Right kidney (tissue), 1 donor: ENCODE results near the gene ACSM6.

Source experiments
- DNase-seq: peaks from one replicate; pipeline ENCODE4 v3.0.0-alpha.2; 2016

ACSM6 gene

GRCh38 chr10:95245425-95246055 is 51.5 kb downstream of the ACSM6 start:
- no peak for DNase-seq

DNA sequence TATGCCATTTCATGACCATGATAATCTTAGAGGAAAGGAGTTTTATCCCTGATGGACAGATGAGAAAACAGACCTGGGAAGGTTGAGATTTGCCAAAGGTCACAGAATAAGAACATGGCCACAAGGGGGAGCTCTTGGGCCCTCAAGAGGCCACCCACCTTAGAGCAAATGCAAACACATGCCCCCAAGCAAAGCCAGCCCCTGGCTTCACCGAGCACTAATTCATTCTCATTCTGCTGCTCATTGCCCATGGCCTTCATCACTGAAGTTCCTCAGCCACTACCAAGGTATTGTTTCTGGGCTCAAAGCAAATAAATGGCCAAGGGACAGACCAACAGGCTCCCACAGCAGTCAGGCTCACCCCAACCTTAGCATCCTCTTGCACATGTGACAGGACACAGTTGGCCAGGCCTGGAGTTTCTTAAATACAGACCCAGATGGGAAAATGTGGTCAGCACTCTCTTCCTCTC is 52.6 kb downstream of the ACSM6 start:
- peak; percentile 55 for DNase-seq

- no peak for DNase-seq
Measured at GRCh38 chr10:95247200-95247880, 53.3 kb downstream of the ACSM6 start.

DNA sequence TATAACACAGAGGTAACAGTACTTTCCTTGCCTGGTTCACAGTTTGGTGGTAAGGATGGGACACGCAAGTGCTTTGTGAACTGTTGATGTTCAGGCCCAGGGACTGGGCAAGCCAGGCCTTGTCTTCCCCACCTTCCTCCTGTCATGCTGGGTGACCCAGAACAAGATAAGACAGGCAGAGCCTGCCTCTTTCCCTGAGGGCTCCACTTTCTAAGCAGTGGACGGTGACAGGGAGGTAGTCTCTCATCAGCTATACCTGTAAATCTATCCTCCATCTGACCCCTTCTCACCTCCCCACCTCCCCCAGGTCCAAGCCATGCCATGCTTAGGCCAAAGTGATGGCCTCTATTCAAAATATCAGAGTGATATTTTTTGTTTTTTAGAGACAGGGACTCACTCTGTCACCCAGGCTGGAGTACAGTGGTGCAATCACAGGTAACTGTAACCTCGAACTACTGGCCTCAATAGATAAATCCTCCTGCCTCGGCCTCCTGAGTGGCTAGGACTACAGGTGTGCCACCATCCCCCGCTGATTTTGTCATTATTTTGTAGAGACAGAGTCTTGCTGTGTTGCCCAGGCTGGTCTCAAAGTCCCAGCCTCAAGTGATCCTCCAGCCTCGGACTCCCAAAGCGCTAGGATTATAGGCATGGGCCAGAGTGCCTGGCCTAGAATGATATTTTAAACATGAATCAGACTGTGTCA is 54.0 kb downstream of the ACSM6 start:
- no peak for DNase-seq

DNA sequence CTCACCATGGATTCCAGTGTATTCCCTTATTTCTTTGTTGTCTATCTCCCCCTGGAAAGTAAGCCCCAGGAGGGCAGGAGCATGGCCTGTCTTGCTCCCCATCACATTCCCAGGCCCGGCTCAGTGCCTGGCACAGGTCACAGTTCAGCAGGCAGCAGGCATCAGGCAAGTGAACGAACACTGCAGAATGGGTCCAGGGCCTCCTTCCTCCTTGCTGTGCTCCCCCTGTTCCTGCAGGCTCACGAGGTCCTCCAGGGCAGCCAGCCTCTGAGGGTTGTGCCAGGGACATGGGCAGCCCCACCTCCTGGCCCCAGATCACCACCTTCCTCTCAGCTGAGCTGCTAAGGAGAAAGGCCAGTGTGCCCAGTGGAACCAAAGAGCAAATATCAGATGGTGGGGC is 55.0 kb downstream of the ACSM6 start:
- DNase-seq, result no peak

DNA sequence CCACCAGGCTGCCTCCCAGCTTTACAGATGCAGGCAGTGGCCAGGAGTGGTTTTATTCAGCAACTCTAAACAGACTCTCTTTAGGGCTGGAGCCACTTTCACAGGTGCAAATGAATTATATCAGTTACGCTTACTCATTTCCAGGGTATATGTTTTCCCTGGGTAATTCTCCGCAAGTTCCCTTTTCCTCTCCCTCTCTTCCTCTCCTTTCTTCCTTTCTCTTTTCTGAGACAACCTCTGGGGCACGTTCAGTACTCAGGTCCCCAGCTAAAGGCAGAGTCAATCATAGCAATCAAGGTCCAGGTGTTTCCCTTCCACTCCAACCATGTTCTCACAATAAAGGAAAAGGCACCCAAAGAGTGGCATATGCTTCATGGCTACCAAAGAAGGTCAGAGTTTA is 55.4 kb downstream of the ACSM6 start:
- DNase-seq, result no peak

- no peak for DNase-seq
Measured at GRCh38 chr10:95250856-95251255, 56.8 kb downstream of the ACSM6 start.

DNA sequence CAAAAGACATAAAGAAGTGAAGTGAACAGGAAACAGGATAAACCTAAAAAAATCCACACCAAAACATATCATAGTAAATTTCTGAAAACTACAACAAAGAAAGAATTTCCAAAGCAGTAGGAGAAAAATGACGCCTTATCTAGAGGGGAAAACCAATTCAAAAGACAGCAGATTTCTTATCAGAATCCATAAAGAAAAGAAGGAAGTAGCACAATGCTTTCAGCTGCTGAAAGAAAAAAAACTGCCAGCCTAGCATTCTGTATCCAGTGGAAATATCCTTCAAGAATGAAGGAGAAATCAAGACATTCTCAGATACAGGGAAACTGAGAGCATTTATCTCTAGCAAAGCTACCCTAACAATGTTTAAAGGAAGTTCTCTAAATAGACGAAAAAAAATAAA is 59.0 kb downstream of the ACSM6 start:
- DNase-seq, result no peak

GRCh38 chr10:95253686-95254085 is 59.6 kb downstream of the ACSM6 start:
- DNase-seq, result no peak

DNA sequence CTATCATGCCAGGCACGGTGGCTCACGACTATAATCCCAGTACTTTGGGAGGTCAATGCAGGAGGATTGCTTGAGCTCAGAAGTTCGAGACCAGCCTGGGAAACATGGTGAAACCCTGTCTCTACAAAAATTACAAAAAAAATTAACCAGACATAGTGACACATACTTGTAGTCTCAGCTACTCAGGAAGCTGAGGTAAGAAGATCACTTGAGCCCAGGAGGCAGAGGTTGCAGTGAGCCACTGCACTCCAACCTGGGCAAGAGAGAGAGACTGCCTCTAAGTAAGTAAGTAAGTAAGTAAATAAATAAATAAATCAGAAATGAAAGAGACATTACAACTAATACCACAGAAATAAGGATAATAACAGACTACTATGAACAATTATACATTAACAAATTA is 60.6 kb downstream of the ACSM6 start:
- no peak for DNase-seq

GRCh38 chr10:95256268-95256667 is 62.2 kb downstream of the ACSM6 start:
- DNase-seq, result no peak

- no peak for DNase-seq
Measured at GRCh38 chr10:95257849-95258248, 63.8 kb downstream of the ACSM6 start.

DNA sequence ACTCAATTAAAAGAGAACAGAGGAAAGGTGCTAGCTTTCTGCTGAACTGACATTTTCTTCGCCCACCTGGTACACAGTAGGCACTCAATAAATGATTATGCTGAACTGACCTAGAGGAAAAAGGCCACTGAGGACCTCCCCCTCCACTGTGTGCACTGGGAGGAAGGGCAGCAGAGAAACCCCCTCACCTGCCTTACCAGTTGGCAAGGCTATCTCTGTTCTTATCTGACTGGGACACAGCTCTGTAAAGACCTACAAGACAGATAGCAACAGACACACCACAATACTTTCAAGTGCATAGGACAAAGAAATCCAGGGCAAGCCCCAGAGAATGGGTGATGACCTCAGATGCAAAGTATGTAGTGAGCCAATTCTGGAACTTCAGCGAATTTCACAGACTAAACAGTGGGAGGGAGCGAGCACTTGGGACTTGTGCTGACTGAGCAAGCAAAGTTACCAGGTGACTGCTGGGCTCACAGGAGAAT is 66.4 kb downstream of the ACSM6 start:
- DNase-seq, result no peak

DNA sequence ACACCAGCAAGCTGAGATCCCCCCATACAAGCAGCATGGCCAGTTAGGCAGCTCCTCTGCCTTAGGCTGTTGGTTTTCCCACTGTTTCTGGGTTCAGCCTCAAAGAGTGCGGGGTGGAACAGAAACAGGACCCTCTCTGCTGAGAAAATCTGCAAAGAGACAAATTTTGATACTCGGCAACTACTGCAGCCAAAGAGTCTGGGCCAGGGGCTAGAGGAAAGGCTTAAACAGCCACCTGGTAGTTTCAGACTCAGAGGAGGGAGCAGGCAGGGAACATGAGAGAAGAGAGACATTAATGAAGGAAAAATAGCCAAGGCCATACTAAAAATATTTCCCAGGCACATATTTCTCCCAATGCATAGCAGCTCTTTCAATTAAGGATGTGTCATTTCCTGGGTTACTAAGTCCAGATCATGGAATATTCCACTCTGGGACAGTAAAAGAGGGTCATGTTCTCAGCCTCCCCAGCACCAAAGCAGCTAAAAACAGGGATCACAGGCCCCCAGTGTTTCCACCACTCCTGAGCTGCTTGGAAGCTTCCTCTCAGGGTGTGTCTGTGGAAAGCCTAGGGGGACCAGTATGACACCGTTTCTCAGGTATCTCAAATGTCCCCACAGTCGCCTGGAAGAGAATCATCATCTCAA is 67.0 kb downstream of the ACSM6 start:
- DNase-seq, result no peak

GRCh38 chr10:95261926-95262325 is 67.9 kb downstream of the ACSM6 start:
- no peak for DNase-seq

DNA sequence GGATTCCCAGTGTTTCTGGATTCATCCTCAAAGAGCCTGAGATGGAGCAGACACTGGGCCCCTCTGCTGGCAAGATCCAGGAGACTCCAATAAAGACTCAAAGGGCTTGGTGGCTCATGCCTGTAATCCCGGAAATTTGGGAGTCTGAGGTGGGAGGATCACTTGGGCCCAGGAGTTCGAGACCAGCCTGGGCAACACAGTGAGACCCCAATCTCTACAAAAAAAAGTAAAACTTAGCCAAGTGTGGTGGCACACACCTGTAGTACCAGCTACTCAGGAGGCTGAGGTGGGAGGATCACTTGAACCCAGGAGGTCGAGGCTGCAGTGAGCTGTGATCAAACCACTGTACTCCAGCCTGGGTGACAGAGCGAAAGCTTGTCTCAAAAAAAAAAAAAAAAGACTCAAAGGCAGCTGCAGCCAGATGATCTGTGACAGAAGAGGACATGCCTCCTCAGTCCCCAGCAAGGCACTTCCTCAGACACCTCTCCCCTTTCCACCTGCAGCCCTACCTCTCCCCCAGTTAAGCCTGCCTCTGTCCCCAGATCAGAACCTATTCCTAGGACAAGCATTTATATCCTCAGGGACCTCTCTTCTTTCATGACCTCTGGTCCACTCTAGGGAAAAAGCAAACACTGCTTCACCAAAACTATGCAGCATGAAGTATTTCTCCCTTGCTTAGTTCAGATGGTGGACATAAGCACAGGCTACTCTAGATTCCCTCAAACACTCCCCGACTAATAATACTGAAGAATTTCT is 68.9 kb downstream of the ACSM6 start:
- no peak for DNase-seq

- DNase-seq, result no peak
Measured at GRCh38 chr10:95263864-95264226, 69.8 kb downstream of the ACSM6 start.

- no peak for DNase-seq
Measured at GRCh38 chr10:95264227-95265051, 70.4 kb downstream of the ACSM6 start.

GRCh38 chr10:95265572-95265971 is 71.5 kb downstream of the ACSM6 start:
- no peak for DNase-seq

DNA sequence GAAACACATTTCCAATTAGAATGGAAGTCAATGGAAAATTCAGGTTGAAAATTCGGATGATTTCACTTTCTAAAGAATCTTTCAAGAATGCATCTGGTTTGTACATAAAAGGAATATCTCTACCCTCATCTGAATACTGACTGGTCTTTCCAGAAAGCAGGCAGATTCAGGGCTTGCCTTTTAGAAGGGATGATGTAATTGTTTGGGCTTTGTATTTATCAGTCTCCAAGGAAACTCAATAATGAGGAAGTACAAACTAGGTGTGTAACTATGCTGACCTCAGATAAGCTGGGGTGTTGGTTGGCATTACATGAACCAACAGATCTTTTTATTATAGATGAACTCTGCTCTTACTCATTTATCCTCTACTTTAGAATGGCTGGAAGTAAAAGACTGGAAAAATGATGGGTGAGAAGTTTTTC is 72.6 kb downstream of the ACSM6 start:
- DNase-seq, result no peak

GRCh38 chr10:95267251-95267650 is 73.2 kb downstream of the ACSM6 start:
- no peak for DNase-seq
